ENCODE measurements around the gene KRT86.
"Not testable (repeated sequence)": the region's sequence is repeated elsewhere in the genome, so short reads cannot be mapped to it uniquely, and the experiment has no call there.

KRT86 gene

DNA sequence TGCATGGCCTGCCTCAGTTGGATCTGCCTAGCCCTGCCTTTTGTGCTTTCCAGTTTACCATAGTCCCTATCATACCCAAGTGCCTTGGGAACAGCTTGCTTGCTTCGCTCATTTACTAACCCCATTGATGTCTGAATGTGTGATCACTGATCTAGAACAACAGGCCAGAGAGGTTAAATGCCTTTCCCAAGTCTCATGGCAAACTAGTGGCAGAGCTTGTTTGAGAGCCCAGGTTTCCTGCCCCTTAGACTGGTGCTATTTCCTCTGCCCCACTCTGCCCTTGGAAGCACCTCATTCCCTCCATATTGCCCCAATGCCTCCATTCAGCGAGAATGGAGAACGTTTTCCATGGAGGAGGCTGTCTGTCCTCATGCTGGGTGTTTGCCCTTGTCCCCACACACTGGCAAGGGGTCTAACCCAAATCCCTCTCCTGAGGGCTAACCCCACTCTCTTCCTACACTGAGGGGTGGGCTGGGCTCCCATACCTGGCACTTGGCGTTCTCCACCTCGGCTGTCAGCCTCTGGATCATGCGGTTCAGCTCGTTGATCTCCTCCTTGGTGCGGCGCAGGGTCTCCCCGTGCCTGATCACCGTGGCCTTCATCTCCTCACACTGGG is 21.6 kb upstream of the KRT86 start:
- DNase-seq: no peak

DNA sequence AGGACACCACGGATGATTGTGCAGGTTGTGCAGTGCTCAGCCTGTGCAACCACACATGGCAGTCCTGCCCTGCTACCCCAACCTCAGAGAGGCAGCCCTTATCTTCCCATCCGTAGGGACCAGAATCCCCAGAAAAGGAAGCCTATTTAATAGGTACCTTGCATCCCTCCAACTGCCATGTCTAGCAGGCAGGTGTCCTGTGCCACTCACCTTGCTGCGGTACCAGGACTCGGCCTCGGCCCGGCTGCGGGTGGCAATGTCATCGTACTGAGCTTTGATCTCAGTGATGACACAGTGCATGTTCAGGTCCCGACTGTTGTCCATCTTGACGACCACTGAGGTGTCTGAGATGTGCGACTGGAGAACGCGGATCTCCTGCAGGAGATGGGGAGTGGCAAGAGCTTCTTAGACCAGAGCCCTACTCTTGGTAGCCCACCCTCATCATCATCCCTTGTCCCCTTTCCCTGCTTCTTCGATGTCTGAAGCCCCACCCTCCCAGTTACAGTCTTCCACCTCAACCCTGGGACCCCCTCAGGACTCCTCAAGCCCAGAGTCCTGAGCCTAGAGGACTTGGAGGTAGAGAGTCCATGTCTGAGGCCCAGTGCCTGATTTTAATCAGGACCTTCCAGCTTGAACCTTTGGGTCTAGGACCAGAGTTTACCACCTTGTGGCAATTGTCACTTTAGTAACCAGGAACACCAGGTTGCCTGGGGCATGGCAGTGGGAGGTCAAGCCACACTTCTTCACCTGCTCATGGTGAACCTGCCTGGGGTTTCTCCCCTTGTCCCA is 20.9 kb upstream of the KRT86 start:
- DNase-seq: no peak

DNA sequence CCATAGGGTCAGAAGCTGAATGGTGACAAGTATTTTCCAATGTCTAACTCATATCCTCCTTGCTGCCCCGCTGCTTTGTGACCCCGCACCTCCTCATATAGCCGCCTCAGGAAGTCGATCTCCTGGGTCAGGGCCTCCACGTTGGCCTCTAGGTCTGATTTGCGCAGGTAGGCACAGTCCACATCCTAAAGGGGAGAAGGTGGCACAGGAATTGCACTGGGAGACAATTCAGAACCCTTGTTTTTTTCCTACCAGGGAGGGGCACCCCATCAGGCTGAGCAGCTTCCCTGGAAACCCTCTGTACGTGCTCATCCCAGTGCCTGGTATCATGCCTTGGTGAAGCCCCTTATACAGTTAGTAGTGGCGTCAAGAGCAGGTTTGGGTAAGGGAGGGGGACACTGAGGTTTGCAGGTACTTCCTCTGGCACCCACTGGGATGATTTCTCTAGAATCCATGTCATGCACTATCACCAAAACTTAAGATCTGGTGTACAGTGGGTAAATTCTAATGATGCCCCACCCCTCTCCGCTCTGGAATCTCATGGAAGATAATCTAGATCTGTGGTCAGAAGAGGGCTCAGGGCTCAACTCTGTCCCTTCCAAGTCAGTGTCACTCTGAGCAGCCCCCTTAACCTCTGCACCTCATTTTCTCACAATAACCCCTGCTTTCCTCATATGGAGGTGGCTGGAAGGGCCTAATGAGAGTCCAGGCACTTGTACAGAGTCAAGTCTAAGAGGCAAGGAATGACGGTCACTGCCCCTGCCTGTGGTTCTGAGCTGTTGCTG is 20.1 kb upstream of the KRT86 start:
- no peak for DNase-seq

DNA sequence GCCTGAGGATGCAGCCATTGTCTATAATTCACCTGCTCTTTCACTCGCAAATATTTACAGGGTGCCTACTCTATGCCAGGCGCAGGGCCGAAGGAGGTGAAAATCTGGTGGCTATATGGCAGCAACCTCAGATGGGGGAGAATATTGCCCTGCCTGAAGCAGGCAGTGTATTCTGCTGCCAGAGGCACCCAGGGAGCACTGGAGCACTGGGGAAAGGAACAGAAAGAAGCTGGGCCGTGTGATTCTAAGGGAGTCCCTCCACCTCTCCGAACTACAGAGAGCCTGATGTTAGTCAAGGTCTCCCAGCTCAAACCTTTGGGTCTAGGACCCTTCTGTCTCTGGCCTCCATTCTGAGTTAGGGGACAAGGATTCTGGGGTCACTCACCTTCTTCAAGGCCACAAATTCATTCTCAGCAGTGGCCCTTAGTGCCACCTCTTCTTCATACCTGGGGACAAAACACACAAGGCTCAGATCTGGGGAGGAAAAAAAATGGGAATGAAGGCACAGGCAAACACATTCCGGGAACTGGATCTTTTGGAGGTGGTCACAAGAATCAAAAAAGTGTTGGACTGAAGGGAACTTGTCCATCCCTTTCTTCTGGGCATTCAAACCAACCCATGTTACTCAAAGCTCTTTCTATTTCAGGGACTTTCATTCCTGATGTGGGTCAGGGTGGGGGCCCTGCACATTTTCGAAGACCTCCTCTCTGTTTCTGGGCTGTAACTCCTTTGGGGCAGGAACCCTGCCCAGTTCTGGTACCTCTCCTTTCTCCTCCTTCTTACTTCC is 19.3 kb upstream of the KRT86 start:
- DNase-seq: no peak

- DNase-seq: no peak
These were observed 18.4 kb upstream of the KRT86 start for GRCh38 chr12:52255926-52256583.

DNA sequence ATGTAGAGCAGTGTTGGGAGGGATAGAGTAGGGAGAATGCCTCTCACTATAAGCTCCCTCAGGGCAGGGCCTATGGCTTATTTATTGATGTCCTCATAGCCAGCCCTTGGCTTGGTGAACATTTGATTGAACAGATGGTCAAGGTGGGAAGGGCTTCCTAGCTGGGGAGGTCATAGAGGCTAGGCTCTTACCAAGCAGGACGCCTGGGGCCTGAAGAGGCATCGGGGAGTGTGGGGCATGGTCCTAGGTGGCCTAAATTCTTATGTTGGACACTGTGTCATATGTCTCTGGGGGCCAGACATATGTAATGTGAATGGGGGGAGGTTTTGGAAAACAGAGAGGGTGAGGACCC is 17.9 kb upstream of the KRT86 start:
- no peak for DNase-seq

- DNase-seq: no peak
These were observed 17.3 kb upstream of the KRT86 start for GRCh38 chr12:52257074-52257551.

DNA sequence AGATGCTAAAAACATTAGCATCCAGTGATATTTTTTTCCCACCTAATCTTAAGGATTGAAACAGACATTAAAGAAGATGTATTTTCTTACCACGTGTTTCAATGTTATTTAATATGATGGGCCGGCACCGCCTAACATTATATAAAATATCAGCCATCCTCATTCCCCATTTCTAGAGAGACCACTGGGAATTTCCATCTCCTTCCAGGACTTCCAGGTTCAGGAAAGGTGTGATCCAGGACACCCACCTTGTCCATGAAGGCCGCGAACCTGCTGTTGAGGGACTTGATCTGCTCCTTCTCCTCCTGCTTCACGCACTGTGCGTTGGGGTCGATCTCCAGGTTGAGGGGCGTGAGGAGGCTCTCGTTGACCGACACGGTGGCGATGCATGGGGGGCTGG is 16.5 kb upstream of the KRT86 start:
- not testable (repeated sequence) for DNase-seq

DNA sequence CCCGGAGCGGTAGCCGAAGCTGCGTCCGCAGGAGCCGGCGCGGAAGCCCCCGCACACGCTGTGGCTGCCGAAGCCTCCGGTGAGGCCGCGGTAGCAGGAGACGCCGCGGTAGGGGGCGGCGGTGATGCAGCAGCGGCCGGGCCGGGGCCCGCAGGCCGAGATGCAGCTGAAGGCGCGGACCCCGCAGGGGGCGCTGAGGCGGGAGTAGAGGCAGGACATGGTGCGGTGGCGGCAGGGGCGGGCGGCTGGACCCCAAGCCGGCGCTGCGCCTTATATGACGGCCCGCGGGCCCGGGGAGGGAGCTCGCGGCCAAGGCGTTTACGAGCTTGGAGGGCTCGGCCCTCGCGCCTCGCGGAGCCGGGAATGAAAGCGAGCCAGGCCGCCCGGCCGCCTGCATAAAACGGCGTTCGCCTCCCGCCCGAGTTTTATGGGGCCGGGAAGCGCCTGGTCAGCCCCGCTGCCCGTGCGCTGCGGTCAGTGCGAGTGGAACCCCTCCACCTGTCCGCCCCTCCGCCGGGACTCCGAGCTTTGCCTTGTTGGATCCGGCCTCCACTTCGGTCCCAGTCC is 16.0 kb upstream of the KRT86 start:
- no peak for DNase-seq

- DNase-seq: no peak
These were observed 14.7 kb upstream of the KRT86 start for GRCh38 chr12:52259657-52260243.

DNA sequence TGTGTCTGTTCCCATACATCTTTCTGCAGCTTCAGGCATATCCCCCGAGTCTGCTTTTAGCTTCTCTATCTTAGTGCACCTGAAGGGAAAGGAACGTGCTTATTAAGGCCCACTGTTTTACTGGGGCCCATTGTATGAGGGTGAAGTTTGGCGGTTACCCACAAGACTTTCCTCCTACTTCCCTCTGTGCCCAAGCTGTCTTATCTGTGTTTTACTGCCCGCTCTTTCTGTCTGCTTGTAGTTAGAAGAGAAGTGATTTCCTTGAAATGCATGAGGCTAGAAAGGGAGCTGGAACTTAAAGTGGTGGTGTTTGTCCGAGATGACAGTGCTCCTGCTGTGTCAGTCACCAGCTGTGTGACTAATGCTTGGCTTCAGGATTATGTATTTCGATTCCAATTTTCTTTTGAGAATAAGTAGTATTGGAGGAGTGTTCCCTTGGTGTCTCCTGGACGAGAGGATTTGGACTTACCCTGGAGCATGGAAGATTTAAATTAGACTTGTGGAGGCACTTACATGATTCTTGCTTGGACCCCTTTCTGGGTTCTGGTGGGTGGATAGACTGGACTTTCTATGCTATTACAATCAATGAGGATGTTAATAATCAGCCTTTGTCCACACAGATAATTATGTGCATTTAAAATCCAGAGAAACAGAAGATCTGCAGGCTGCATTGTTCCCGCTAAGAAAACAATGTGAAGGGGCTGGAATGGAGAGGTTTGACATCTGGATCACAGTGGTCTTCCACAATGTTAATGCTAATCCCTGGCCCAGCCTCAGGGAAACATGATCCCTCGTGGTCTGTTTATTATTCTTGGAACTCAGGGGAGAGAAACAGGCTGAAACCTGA is 13.9 kb upstream of the KRT86 start:
- DNase-seq: peak in 1 of 2 donors; percentile 64

GRCh38 chr12:52261208-52261484 is 13.3 kb upstream of the KRT86 start:
- no peak for DNase-seq

- no peak for DNase-seq
These were observed 12.2 kb upstream of the KRT86 start for GRCh38 chr12:52262286-52262685.

DNA sequence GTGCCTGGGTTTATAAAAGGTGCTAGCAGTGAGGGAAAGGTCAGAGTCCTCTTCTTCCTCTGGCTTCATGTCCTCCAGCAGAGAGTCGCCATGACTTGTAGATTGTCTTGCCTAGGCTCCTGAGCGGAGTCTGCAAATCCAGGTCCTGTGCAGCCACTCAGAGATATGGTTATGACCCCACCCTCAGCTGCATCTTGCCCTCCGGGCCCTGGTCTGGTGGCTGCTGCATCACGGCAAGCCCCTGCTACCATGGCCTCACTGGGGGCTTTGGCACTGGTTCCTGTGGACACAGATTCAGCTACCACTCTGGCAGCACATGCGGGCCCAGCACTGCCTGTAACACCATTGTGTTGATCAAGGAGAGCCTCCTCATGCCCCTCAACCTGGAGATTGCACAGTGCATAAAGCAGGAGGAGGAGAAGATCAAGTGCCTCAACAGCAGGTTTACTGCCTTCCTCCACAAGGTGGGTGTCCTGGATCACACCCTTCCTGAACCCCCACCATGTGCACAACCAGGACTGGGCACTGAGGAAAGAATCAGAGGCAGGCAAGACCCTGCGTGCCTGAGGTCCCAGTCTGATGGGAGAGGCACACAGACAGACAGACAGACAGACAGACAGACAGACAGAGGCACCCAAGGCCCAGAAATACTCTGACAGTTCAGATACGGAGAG is 10.5 kb upstream of the KRT86 start:
- no peak for DNase-seq

DNA sequence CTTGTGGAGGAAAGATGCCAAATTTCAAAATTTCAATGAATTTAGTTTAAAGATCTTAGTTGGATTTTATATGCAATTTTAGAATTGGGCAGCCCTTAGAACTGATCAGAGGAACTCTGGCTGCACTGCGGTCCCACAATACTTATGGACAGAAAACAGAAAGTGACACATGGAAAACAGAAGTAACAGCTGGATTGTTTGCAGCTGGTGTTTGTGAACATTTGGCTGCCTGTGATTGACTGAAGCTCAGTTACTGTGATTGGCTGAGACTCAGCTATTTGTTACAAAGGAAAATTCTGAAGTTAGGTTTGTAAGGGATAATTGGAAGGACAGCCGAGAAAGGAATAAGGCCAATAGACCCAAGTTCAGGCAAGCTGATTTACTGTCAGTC is 10.0 kb upstream of the KRT86 start:
- peak; percentile 14 to 43 for DNase-seq

- no peak for DNase-seq
These were observed 7.9 kb upstream of the KRT86 start for GRCh38 chr12:52266514-52266913.

GRCh38 chr12:52267266-52267665 is 7.2 kb upstream of the KRT86 start:
- DNase-seq: no peak

DNA sequence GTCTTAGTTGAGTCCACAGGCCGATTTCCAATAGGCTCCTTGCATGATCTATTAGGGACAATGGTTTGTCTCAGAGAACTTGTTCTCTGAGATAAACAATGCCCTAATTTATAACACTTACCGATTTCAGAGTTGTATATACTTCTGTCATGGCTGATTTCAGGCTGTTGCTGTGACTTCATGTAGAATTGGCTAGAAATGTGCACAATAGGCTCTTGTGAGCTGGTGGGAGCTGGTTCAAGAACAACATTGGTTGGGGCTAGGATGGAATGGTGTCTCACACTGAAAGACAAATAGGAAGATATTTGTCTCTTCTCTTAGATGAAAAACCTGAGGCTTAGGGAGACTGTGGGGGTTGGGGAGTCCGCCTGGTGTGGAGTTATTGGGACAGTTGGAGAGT is 6.7 kb upstream of the KRT86 start:
- DNase-seq: no peak

- no peak for DNase-seq
These were observed 6.2 kb upstream of the KRT86 start for GRCh38 chr12:52268212-52268611.

GRCh38 chr12:52270541-52271070 is 3.8 kb upstream of the KRT86 start:
- no peak for DNase-seq
